Keratinocyte (primary cell): ENCODE measurements around the gene CEP131. TPM values are rescaled to one million over a fixed set of nuclear protein-coding genes. Genes with fewer than 3 reads are reported as not detected.

Experiments
- DNase-seq: peaks from one replicate; pipeline ENCODE4 v3.0.0-alpha.2; 2011; ENCODE audit warnings: low read depth, missing footprints, low spot score
- FAIRE-seq: peaks from 2 replicates; lab custom pipeline; 2011; peaks lifted over from hg19 to GRCh38; lab: Jason Lieb, UNC
- H2AFZ ChIP-seq: 2 replicates; pipeline ENCODE4 v1.6.0; 2012; ENCODE audit warnings: low read length, control low read depth, inconsistent platforms; ENCODE audit not compliant: control insufficient read depth
- H3K27ac ChIP-seq: 2 replicates; pipeline ENCODE4 v1.5.1; 2011; ENCODE audit warnings: low read length; ENCODE audit not compliant: control insufficient read depth, insufficient read depth
- H3K27me3 ChIP-seq: 3 replicates; pipeline ENCODE4 v1.6.0; 2011; ENCODE audit warnings: low read length; ENCODE audit not compliant: control insufficient read depth, insufficient read depth; ENCODE audit errors: extremely low read depth
- H3K36me3 ChIP-seq, 2 experiments: 2 replicates in 1 of 2; 3 replicates in 1 of 2; pipeline ENCODE4 v1.5.1; 2011; ENCODE audit warnings: low read length in 2 of 2, mild to moderate bottlenecking in 1 of 2; ENCODE audit not compliant: control insufficient read depth in 2 of 2, insufficient read depth in 2 of 2; ENCODE audit errors: extremely low read depth in 1 of 2
- H3K4me1 ChIP-seq: 3 replicates; pipeline ENCODE4 v1.5.1; 2011; ENCODE audit warnings: low read length; ENCODE audit not compliant: control insufficient read depth, insufficient read depth; ENCODE audit errors: extremely low read depth
- H3K4me2 ChIP-seq: 3 replicates; pipeline ENCODE4 v1.6.0; 2011; ENCODE audit warnings: low read depth, low read length; ENCODE audit not compliant: control insufficient read depth, insufficient read depth; ENCODE audit errors: extremely low read depth
- H3K4me3 ChIP-seq, 3 experiments: fragments of 200-600 bp in 1 of 3; sonication (generic) in 1 of 3; 2 replicates in 2 of 3; 3 replicates in 1 of 3; pipeline ENCODE4 v1.5.1; 2011 to 2016; ENCODE audit warnings: low read length in 3 of 3, mild to moderate bottlenecking in 3 of 3, control low read depth in 2 of 3, inconsistent platforms in 1 of 3, low read depth in 1 of 3, mixed read lengths in 1 of 3, mixed run types in 1 of 3, moderate library complexity in 1 of 3; ENCODE audit not compliant: control insufficient read depth in 2 of 3, insufficient read depth in 2 of 3; ENCODE audit errors: extremely low read depth in 1 of 3
- H3K79me2 ChIP-seq: 2 replicates; pipeline ENCODE4 v1.6.0; 2012; ENCODE audit warnings: low read length; ENCODE audit not compliant: control insufficient read depth, insufficient read depth
- H3K9ac ChIP-seq: 3 replicates; pipeline ENCODE4 v1.6.0; 2011; ENCODE audit warnings: low read length; ENCODE audit not compliant: control insufficient read depth, insufficient read depth; ENCODE audit errors: extremely low read depth
- H3K9me1 ChIP-seq: 3 replicates; pipeline ENCODE4 v1.6.0; 2011; ENCODE audit warnings: low read length; ENCODE audit not compliant: control insufficient read depth, insufficient read depth; ENCODE audit errors: extremely low read depth
- H3K9me3 ChIP-seq: 2 replicates; pipeline ENCODE4 v1.5.1; 2012; ENCODE audit warnings: low read depth, low read length; ENCODE audit not compliant: control insufficient read depth
- H4K20me1 ChIP-seq: 3 replicates; pipeline ENCODE4 v1.6.0; 2011; ENCODE audit warnings: low read length; ENCODE audit not compliant: control insufficient read depth, insufficient read depth; ENCODE audit errors: extremely low read depth
- EZH2 ChIP-seq: IDR thresholded peaks from one replicate; pipeline ENCODE4 v1.6.1; 2012; ENCODE audit warnings: inconsistent platforms, mild to moderate bottlenecking, low read length, moderate library complexity
- dilution Hi-C: fragments of 300-500 bp; cut with MboI; formaldehyde crosslinking; loops from one replicate; pipeline ENCODE4 v1.7.0; 2020; ENCODE audit warnings: low sequenced_read_pairs; ENCODE audit not compliant: extremely low pct_ligation_motif_present
- polyA plus RNA-seq, 5 experiments: library from polyadenylated mRNA; depleted of rRNA in 3 of 5; stranded (reverse) in 3 of 5; stranded (forward) in 1 of 5; unstranded in 1 of 5; fragments of >200 nt; gene quantifications; 1 replicate in 1 of 5; 2 replicates in 3 of 5; 3 replicates in 1 of 5; pipeline versions ENCODE4 v1.2.1 to v1.2.3, GENCODE V29; 2011 to 2012; ENCODE audit warnings: missing spikeins in 2 of 5, low read depth in 1 of 5, low replicate concordance in 1 of 5
- TF ChIP-seq, protein P1 (sequence below), 3 experiments: IDR thresholded peaks in 1 of 3; conservative IDR thresholded peaks in 1 of 3; optimal IDR thresholded peaks in 1 of 3; 2 replicates in 2 of 3; 3 replicates in 1 of 3; pipeline versions ENCODE3 to v1.5.1; 2011; ENCODE audit warnings: low read length in 3 of 3, mild to moderate bottlenecking in 3 of 3, moderate library complexity in 2 of 3, control low read depth in 1 of 3, inconsistent platforms in 1 of 3; ENCODE audit not compliant: insufficient read depth in 2 of 3; ENCODE audit errors: extremely low read depth in 1 of 3

The CEP131 gene
- polyA plus RNA-seq, 1 donor (not counting 4 experiments of a cell fraction or from before 2014, with no cell fraction given), result 2.6 TPM

DNA sequence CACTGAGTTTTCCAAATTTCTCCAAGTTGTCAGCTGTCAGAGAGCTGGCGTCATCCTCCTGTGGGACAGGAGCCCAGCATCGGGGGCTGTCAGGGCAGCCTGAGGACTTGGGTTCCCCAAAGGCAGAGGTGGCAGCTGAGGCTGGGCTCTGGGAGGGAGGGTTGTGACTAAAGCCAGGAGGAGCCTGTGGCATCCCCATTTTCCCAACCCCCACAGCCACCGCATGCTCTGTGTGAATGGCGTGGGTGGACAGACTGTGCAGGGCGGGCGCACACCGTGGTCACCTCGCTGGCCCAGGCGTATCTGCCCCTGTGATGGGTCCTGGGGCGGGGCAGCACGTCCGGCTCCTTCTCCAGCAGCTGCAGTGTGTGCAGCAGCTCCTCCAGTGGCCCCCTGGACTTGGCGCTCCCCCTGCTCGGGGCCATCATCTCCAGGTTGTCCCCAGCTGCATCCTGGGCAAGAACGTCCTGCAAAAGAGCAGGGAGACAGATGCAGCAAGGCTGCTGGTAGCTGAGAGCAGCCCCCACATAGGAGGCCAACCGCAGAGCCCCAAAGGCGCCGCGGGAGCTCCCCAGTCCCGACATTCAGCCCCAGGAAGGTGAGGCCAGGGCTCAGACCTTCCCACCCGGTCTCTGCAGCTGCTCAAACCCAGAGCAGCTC is 24.8 kb downstream of the CEP131 start:
- no peak overlapping the region for H3K4me2 ChIP-seq
- DNase-seq, result no peak
- dilution Hi-C loops, result no loop called here
- H3K79me2 ChIP-seq, result no peaks in the 10 kb centered on the region
- TF ChIP-seq EZH2, result no peak
- TF ChIP-seq, protein P1, sequence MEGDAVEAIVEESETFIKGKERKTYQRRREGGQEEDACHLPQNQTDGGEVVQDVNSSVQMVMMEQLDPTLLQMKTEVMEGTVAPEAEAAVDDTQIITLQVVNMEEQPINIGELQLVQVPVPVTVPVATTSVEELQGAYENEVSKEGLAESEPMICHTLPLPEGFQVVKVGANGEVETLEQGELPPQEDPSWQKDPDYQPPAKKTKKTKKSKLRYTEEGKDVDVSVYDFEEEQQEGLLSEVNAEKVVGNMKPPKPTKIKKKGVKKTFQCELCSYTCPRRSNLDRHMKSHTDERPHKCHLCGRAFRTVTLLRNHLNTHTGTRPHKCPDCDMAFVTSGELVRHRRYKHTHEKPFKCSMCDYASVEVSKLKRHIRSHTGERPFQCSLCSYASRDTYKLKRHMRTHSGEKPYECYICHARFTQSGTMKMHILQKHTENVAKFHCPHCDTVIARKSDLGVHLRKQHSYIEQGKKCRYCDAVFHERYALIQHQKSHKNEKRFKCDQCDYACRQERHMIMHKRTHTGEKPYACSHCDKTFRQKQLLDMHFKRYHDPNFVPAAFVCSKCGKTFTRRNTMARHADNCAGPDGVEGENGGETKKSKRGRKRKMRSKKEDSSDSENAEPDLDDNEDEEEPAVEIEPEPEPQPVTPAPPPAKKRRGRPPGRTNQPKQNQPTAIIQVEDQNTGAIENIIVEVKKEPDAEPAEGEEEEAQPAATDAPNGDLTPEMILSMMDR (optimal IDR thresholded peaks at IDR 0.05 in 1 of 3, IDR thresholded peaks at IDR 0.05 in 1 of 3, conservative IDR thresholded peaks at IDR 0.05 in 1 of 3; ENCODE audit: extremely low read depth in 1 of 3, insufficient read depth in 2 of 3, low read length in 3 of 3), result no peak
- no peak for FAIRE-seq
- H3K9me3 ChIP-seq, result no peaks in the 10 kb centered on the region
- no peaks in the 10 kb centered on the region for H3K27me3 ChIP-seq
- no peak overlapping the region for H3K4me3 ChIP-seq
- no peak overlapping the region for H3K27ac ChIP-seq
- H3K4me1 ChIP-seq, result no peaks in the 10 kb centered on the region
- H3K9me1 ChIP-seq, result no peaks in the 10 kb centered on the region
- no peaks in the 10 kb centered on the region for H4K20me1 ChIP-seq
- no peak overlapping the region for H3K9ac ChIP-seq
- no peaks in the 10 kb centered on the region for H3K36me3 ChIP-seq
- H2AFZ ChIP-seq, result no peak overlapping the region

GRCh38 chr17:81197409-81197795 is 25.4 kb downstream of the CEP131 start:
- H3K9me3 ChIP-seq, result no peaks in the 10 kb centered on the region
- H3K4me2 ChIP-seq, result no peak overlapping the region
- H3K36me3 ChIP-seq, result no peaks in the 10 kb centered on the region
- DNase-seq, result no peak
- H3K27ac ChIP-seq, result no peak overlapping the region
- no peak overlapping the region for H3K9ac ChIP-seq
- FAIRE-seq, result no peak
- H3K79me2 ChIP-seq, result no peaks in the 10 kb centered on the region
- dilution Hi-C loops, result no loop called here
- H2AFZ ChIP-seq, result no peak overlapping the region
- no peaks in the 10 kb centered on the region for H3K9me1 ChIP-seq
- H3K4me3 ChIP-seq, result no peak overlapping the region
- no peaks in the 10 kb centered on the region for H4K20me1 ChIP-seq
- TF ChIP-seq, protein P1 (optimal IDR thresholded peaks at IDR 0.05 in 1 of 3, IDR thresholded peaks at IDR 0.05 in 1 of 3, conservative IDR thresholded peaks at IDR 0.05 in 1 of 3; ENCODE audit: extremely low read depth in 1 of 3, insufficient read depth in 2 of 3, low read length in 3 of 3), result no peak
- TF ChIP-seq EZH2, result no peak
- H3K4me1 ChIP-seq, result no peaks in the 10 kb centered on the region
- no peaks in the 10 kb centered on the region for H3K27me3 ChIP-seq
